Ureter (tissue), 1 donor: ENCODE measurements around the gene CT45A10. TPM values are rescaled to one million over a fixed set of nuclear protein-coding genes. Genes with fewer than 3 reads are reported as not detected.
"Not testable (repeated sequence)": the region's sequence is repeated elsewhere in the genome, so short reads cannot be mapped to it uniquely, and the experiment has no call there.

ENCODE experiments used
- DNase-seq: peaks from one replicate; pipeline ENCODE4 v3.0.0-alpha.2; 2020; ENCODE audit warnings: low spot score
- total RNA-seq: library from RNA; stranded (reverse); gene quantifications from one replicate; pipeline ENCODE4 v1.2.4, GENCODE V29; 2023
- donor health status: DM: yes; HTN: yes; CAD: no.

The CT45A10 gene
- total RNA-seq = not detected

GRCh38 chrX:135893294-135893817 is at the start of gene CT45A10, which contains the start of gene SAGE1:
CT45A10 (minus strand) TSS chrX:135893444; CDS start chrX:135885344, 8,100 bp downstream.
SAGE1 (plus strand) TSS chrX:135893716; CDS start chrX:135896243, 2,527 bp downstream.
- DNase-seq = no peak

DNA sequence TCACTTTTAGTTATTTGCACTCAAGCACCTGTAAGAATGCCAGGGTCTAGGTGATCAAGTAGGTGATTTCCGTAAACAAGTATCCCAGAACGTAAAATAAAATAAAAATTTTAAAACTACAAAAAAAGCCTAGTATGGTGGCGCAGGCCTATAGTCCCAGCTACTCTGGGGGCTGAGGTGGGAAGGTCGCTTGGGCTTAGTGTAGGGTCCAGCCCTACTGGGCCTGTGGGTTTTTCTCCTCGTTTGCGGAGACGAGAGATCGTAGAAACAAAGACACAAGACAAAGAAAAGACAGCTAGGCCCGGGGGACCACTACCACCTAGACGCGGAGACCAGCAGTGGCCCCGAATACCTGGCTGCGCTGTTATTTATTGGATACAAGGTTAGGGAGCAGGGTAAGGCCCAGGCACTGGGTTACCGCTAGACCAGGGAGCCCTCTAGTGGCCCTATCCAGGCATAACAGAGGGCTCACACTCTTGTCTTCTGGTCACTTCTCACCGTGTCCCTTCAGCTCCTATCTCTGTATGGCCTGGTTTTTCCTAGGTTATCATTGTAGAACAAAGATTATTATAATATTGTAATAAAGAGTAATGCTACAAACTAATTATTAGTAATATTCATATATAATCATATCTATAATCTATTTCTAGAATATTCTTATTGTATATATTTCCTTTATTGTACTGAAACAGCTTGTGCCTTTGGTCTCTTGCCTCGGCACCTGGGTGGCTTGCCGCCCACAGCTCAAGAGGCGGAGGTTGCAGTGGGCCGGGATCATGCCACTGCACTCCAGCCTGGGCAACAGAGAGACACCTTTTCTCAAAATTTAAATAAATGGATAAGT is 38.6 kb upstream of the CT45A10 start:
- DNase-seq = no peak

GRCh38 chrX:135927897-135928296 is 34.7 kb upstream of the CT45A10 start:
- DNase-seq = no peak

- DNase-seq = no peak
These were observed 30.1 kb upstream of the CT45A10 start for GRCh38 chrX:135923353-135923752.

- DNase-seq = not testable (repeated sequence)
These were observed 27.3 kb upstream of the CT45A10 start for GRCh38 chrX:135920516-135920915.

DNA sequence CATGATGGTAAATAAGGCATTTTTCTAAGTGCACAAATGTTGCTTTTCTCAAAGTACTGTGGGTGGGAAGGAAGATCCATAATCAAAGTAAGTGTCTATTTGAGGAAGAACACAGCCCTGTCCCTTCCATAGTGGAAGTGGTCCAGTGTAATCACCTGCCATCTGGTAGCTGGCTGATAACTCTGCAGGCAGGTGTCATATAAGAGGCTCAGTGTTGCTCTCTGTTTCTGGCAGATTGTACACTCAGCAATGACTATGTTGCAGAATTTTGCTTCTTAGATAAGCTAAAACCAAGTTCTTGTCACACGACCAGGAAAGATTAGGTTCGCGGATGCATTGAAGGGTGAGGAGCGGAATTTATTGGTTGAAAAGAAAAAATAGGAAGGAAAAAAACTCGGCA is 21.2 kb upstream of the CT45A10 start:
- no peak for DNase-seq

GRCh38 chrX:135910251-135910650 is 17.0 kb upstream of the CT45A10 start:
- no peak for DNase-seq

GRCh38 chrX:135892781-135893180 is 463 bp downstream of the CT45A10 start:
- DNase-seq = no peak

- DNase-seq = no peak
These were observed 3.1 kb downstream of the CT45A10 start for GRCh38 chrX:135890087-135890585.

- not testable (repeated sequence) for DNase-seq
These were observed 4.3 kb downstream of the CT45A10 start for GRCh38 chrX:135888976-135889375.

- DNase-seq = not testable (repeated sequence)
These were observed 5.0 kb downstream of the CT45A10 start for GRCh38 chrX:135888230-135888629.

DNA sequence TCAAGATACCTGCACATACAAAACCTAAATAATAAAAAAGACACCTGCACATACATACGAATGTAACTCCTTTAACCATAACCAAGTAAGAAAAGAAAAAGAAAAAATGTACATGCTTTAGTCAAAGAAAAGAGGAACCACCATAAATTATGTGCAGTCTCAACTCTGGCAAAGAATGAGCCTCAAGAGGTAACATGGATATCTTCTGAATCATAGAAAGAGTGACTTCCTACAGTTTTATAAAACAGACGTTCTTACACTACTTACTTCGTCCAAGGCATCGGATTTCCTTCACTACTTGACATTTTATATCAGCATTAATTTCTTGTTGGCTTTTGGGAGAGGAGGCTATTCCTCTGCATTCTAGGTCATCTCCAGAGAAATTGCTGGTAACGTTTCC is 10.5 kb downstream of the CT45A10 start:
- DNase-seq = not testable (repeated sequence)

- not testable (repeated sequence) for DNase-seq
These were observed 21.5 kb downstream of the CT45A10 start, which contains the start of gene CT45A9 for GRCh38 chrX:135871712-135872111. CT45A9 (minus strand) TSS chrX:135871812; CDS start chrX:135868061, 3,751 bp downstream.

DNA sequence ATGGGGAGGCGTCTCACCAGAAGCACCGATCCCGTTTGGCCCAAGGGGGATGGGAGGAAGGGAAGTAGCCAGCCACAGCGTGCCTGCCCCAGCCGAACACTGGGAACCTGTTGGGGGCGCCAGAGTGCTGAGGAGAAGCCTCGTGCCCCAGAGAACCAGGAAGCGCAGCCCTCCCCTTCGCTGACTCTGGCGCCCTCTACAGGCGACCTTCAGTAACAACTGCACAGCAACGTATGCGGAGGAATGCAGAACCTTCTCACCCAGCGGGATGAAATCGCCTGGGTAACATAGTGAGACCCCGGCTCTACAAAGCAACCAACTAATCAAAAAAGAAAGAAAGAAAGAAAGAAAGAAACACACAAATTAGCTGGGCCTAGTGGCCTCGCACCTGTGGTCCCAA is 38.8 kb downstream of the CT45A10 start, which contains the start of gene CT45A8:
Gene CT45A8 (minus strand): TSS at position 101 of the 400 bp plus-strand sequence. CDS start 3,755 bp downstream, outside the sequence.
- DNase-seq = not testable (repeated sequence)

DNA sequence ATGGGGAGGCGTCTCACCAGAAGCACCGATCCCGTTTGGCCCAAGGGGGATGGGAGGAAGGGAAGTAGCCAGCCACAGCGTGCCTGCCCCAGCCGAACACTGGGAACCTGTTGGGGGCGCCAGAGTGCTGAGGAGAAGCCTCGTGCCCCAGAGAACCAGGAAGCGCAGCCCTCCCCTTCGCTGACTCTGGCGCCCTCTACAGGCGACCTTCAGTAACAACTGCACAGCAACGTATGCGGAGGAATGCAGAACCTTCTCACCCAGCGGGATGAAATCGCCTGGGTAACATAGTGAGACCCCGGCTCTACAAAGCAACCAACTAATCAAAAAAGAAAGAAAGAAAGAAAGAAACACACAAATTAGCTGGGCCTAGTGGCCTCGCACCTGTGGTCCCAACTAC is 56.1 kb downstream of the CT45A10 start, which contains the start of gene CT45A7:
Gene CT45A7 (minus strand): TSS at position 101 of the 400 bp plus-strand sequence. CDS start 3,747 bp downstream, outside the sequence.
- not testable (repeated sequence) for DNase-seq

Other genes with a start within 250 kb of the CT45A10 start
- not detected for gene CT45A1, start 179.8 kb downstream of the CT45A10 start, total RNA-seq
- not detected for gene CT45A3, start 125.3 kb downstream of the CT45A10 start, total RNA-seq
- gene CT45A5, start 107.9 kb downstream of the CT45A10 start, total RNA-seq = not detected
- not detected for gene CT45A6, start 90.7 kb downstream of the CT45A10 start, total RNA-seq
- not detected for gene CT45A2, start 73.4 kb downstream of the CT45A10 start, total RNA-seq
- not detected for gene CT45A7, start 56.2 kb downstream of the CT45A10 start, total RNA-seq
- gene CT45A8, start 38.9 kb downstream of the CT45A10 start, total RNA-seq = not detected
- gene CT45A9, start 21.6 kb downstream of the CT45A10 start, total RNA-seq = not detected
- not detected for gene SAGE1, start 272 bp upstream of the CT45A10 start, total RNA-seq
- 25.0 TPM for gene MMGT1, start 80.5 kb upstream of the CT45A10 start, total RNA-seq
- 12.9 TPM for gene SLC9A6, start 92.0 kb upstream of the CT45A10 start, total RNA-seq